Caco-2 (cell line): Measurements from ENCODE around the gene PRPF38B. TPM values are rescaled to one million over a fixed set of nuclear protein-coding genes. Genes with fewer than 3 reads are reported as not detected.

Source experiments
- BruUV-seq: library from RNA; stranded (reverse); fragments of 400-500 nt; replicated peaks from 2 replicates; lab custom pipeline; 2021; lab: Mats Ljungman, UMichigan
- CTCF ChIA-PET: fragments of 300-600 bp; sonication (Branson Sonifier 250); formaldehyde crosslinking; loops from one replicate; lab custom pipeline; 2022; ENCODE audit warnings: antibody characterized with exemption; lab: Charles Lee
- POLR2A ChIA-PET: fragments of 300-600 bp; sonication (Branson Sonifier 250); formaldehyde crosslinking; loops from one replicate; lab custom pipeline; 2022; ENCODE audit warnings: antibody characterized with exemption; lab: Charles Lee
- DNase-seq, 2 experiments: peaks; one replicate each; pipeline versions ENCODE4 v3.0.0 to v3.0.0-alpha.2; 2020 to 2022
- H3K27me3 ChIP-seq: replicated peaks from 2 replicates; pipeline ENCODE4 v1.6.0; 2011; ENCODE audit warnings: low read length; ENCODE audit not compliant: control insufficient read depth, insufficient read depth
- H3K36me3 ChIP-seq: 2 replicates; pipeline ENCODE4 v1.5.1; 2011; ENCODE audit warnings: low read length; ENCODE audit not compliant: control insufficient read depth, insufficient read depth
- H3K4me1 ChIP-seq: fragments of 250-450 bp; sonication (Bioruptor Pico); 2 replicates; pipeline ENCODE4 v1.5.1; 2020; ENCODE audit warnings: mild to moderate bottlenecking
- H3K4me3 ChIP-seq: 2 replicates; pipeline ENCODE4 v1.5.1; 2011; ENCODE audit warnings: low read depth, mild to moderate bottlenecking, control low read depth, low read length
- H3K9me3 ChIP-seq: fragments of 250-450 bp; sonication (Bioruptor Pico); 2 replicates; pipeline ENCODE4 v1.5.1; 2020; ENCODE audit warnings: mild to moderate bottlenecking, moderate library complexity
- H3K27ac Mint-ChIP-seq: one replicate; pipeline ENCODE4 v1.8.0; 2022; ENCODE audit warnings: mixed read lengths; ENCODE audit not compliant: unreplicated experiment
- H3K27me3 Mint-ChIP-seq: one replicate; pipeline ENCODE4 v1.8.0; 2022; ENCODE audit warnings: mixed read lengths; ENCODE audit not compliant: insufficient read depth, unreplicated experiment
- H3K36me3 Mint-ChIP-seq: one replicate; pipeline ENCODE4 v1.8.0; 2022; ENCODE audit warnings: mild to moderate bottlenecking, mixed read lengths; ENCODE audit not compliant: insufficient read depth, unreplicated experiment
- H3K4me1 Mint-ChIP-seq: one replicate; pipeline ENCODE4 v1.8.0; 2022; ENCODE audit warnings: low read depth, mixed read lengths; ENCODE audit not compliant: unreplicated experiment
- H3K4me3 Mint-ChIP-seq: one replicate; pipeline ENCODE4 v1.8.0; 2022; ENCODE audit warnings: mild to moderate bottlenecking, moderate library complexity, mixed read lengths; ENCODE audit not compliant: unreplicated experiment
- H3K9me3 Mint-ChIP-seq: one replicate; pipeline ENCODE4 v1.8.0; 2022; ENCODE audit warnings: mixed read lengths; ENCODE audit not compliant: unreplicated experiment
- CTCF ChIP-seq, 2 experiments: fragments of 200-600 bp in 1 of 2; IDR thresholded peaks; 1 replicate in 1 of 2; 2 replicates in 1 of 2; pipeline versions ENCODE4 v1.5.1 to v1.8.0; 2011 to 2022; ENCODE audit warnings: antibody characterized with exemption in 1 of 2, control low read depth in 1 of 2, inconsistent platforms in 1 of 2, low read depth in 1 of 2, low read length in 1 of 2, mild to moderate bottlenecking in 1 of 2, moderate library complexity in 1 of 2; ENCODE audit not compliant: insufficient read depth in 1 of 2, severe bottlenecking in 1 of 2, unreplicated experiment in 1 of 2
- intact Hi-C: fragments of 100-400 bp; cut with micrococcal nuclease; formaldehyde crosslinking; loops from one replicate; pipeline ENCODE4 v1.10.0; 2022; ENCODE audit not compliant: unreplicated experiment
- total RNA-seq: library from RNA; stranded (reverse); gene quantifications from 2 replicates; pipeline ENCODE4 v1.2.3, GENCODE V29; 2022

Gene PRPF38B
- total RNA-seq, 1 experiment from 2014 or later, result 37.7 TPM

DNA sequence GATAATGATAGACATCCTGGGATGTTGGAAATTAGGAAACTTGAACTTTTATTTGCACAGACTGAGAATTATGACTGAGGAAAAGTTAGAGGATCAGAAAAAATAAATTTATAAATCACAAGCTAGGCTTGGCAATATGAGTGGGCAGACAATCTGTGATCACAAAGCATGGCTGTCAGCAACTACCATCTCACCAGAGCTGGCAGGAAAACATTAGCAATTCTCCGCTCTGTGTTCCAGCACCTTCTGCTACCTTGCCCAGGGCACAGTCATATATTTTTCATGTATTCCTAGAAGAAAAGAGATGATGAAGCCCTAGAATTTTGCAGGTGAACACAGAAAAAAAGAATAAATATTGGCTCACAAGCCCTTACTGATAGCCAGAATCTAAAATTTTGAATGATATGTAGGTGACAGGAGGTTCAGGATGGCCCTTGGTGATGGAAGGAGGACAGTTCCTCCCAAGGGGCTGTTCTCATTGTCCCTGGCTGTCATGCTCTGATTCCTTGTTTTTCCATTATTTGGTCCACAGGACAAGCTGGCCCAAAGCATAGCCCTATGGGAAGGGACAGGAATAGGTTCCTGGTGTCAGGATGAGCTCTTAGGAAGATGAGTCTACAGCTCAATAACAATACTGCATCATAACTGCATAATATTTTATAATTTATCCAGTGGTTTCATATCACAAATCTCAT is 42.2 kb downstream of the PRPF38B start:
- no TSS peak for BruUV-seq
- CTCF ChIA-PET, result no interaction called here
- POLR2A ChIA-PET, result no interaction called here

GRCh38 chr1:108742253-108742652 is 50.1 kb downstream of the PRPF38B start:
- BruUV-seq, result no TSS peak
- H3K27ac Mint-ChIP-seq, result no peak overlapping the region
- intact Hi-C loops, result no loop called here

More for the DNA sequence above, 42.2 kb downstream of the PRPF38B start:
- no peaks in the 10 kb centered on the region for H3K4me1 ChIP-seq
- Mint-ChIP-seq H3K4me1 (no peaks in the 10 kb centered on the region), H3K36me3 (no peaks in the 10 kb centered on the region), H3K4me3 (no peak overlapping the region), H3K27ac (no peak overlapping the region), H3K9me3 (no peaks in the 10 kb centered on the region), H3K27me3 (no peaks in the 10 kb centered on the region)
- H3K36me3 ChIP-seq, result no peaks in the 10 kb centered on the region
- H3K4me3 ChIP-seq, result no peak overlapping the region
- TF ChIP-seq CTCF (IDR thresholded peaks at IDR 0.05; ENCODE audit: insufficient read depth in 1 of 2, low read depth in 1 of 2, low read length in 1 of 2, severe bottlenecking in 1 of 2, unreplicated experiment in 1 of 2), result no peak
- no peak for DNase-seq
- intact Hi-C loops, result no loop called here
- no peaks in the 10 kb centered on the region for H3K27me3 ChIP-seq
- H3K9me3 ChIP-seq, result no peaks in the 10 kb centered on the region

GRCh38 chr1:108745980-108746381 is 53.9 kb downstream of the PRPF38B start:
- ChIA-PET CTCF (no interaction called here), POLR2A (no interaction called here)
- H3K36me3 ChIP-seq, result no peaks in the 10 kb centered on the region
- H3K4me3 Mint-ChIP-seq, result peak overlapping the region; percentile 100
- H3K36me3 Mint-ChIP-seq, result peaks cover 12% of the 10 kb centered on the region
- no peaks in the 10 kb centered on the region for H3K4me1 ChIP-seq
- H3K27me3 Mint-ChIP-seq, result no peaks in the 10 kb centered on the region
- no peak for TF ChIP-seq CTCF (IDR thresholded peaks at IDR 0.05; ENCODE audit: insufficient read depth in 1 of 2, low read depth in 1 of 2, low read length in 1 of 2, severe bottlenecking in 1 of 2, unreplicated experiment in 1 of 2)
- H3K4me3 ChIP-seq, result no peak overlapping the region
- peaks cover 9% of the 10 kb centered on the region for H3K4me1 Mint-ChIP-seq
- intact Hi-C loops, result loop anchor here (1.0 to 5.0 kb wide), 3 partner anchors 20 to 54 kb away; partner anchors contain the start of gene PRPF38B
- peak overlapping the region; percentile 100 for H3K27ac Mint-ChIP-seq
- no peaks in the 10 kb centered on the region for H3K27me3 ChIP-seq
- H3K9me3 ChIP-seq, result no peaks in the 10 kb centered on the region
- H3K9me3 Mint-ChIP-seq, result no peaks in the 10 kb centered on the region
- BruUV-seq, result no TSS peak
- no peak for DNase-seq

More at GRCh38 chr1:108742253-108742652, 50.1 kb downstream of the PRPF38B start:
- peaks cover 9% of the 10 kb centered on the region for H3K36me3 Mint-ChIP-seq
- H3K9me3 Mint-ChIP-seq, result no peaks in the 10 kb centered on the region
- no peaks in the 10 kb centered on the region for H3K27me3 Mint-ChIP-seq
- no peak overlapping the region for H3K4me3 Mint-ChIP-seq
- Histone ChIP-seq H3K36me3 (no peaks in the 10 kb centered on the region), H3K27me3 (no peaks in the 10 kb centered on the region), H3K4me1 (no peaks in the 10 kb centered on the region), H3K9me3 (no peaks in the 10 kb centered on the region), H3K4me3 (no peak overlapping the region)
- ChIA-PET CTCF (no interaction called here), POLR2A (no interaction called here)
- DNase-seq, result no peak
- no peaks in the 10 kb centered on the region for H3K4me1 Mint-ChIP-seq
- TF ChIP-seq CTCF (IDR thresholded peaks at IDR 0.05; ENCODE audit: insufficient read depth in 1 of 2, low read depth in 1 of 2, low read length in 1 of 2, severe bottlenecking in 1 of 2, unreplicated experiment in 1 of 2), result no peak
